ENCODE results near the gene APCDD1L.
"Not testable (repeated sequence)": the region's sequence is repeated elsewhere in the genome, so short reads cannot be mapped to it uniquely, and the experiment has no call there.

The APCDD1L gene

GRCh38 chr20:58544891-58545290 lies 29.7 kb upstream of the APCDD1L start:
- no peak for DNase-seq

GRCh38 chr20:58544286-58544685 lies 29.1 kb upstream of the APCDD1L start:
- no peak for DNase-seq

GRCh38 chr20:58543274-58543673 lies 28.1 kb upstream of the APCDD1L start:
- no peak for DNase-seq

- no peak for DNase-seq
These were observed 27.4 kb upstream of the APCDD1L start for GRCh38 chr20:58542411-58543095.

GRCh38 chr20:58542034-58542410 lies 26.8 kb upstream of the APCDD1L start:
- DNase-seq, result not testable (repeated sequence)

GRCh38 chr20:58538752-58539151 lies 23.6 kb upstream of the APCDD1L start:
- DNase-seq, result no peak

GRCh38 chr20:58537831-58538230 lies 22.6 kb upstream of the APCDD1L start:
- DNase-seq, result no peak

GRCh38 chr20:58536289-58536688 lies 21.1 kb upstream of the APCDD1L start:
- DNase-seq, result no peak

- DNase-seq, result no peak
These were observed 16.5 kb upstream of the APCDD1L start for GRCh38 chr20:58531657-58532056.

GRCh38 chr20:58531063-58531462 lies 15.9 kb upstream of the APCDD1L start:
- no peak for DNase-seq

GRCh38 chr20:58528412-58528811 lies 13.2 kb upstream of the APCDD1L start:
- DNase-seq, result no peak

- no peak for DNase-seq
These were observed 11.2 kb upstream of the APCDD1L start for GRCh38 chr20:58526411-58526810.

- DNase-seq, result no peak
These were observed 9.6 kb upstream of the APCDD1L start for GRCh38 chr20:58524814-58525213.

- no peak for DNase-seq
These were observed 8.7 kb upstream of the APCDD1L start for GRCh38 chr20:58523971-58524315.

GRCh38 chr20:58523072-58523970 lies 8.1 kb upstream of the APCDD1L start:
- DNase-seq, result no peak

GRCh38 chr20:58522666-58523065 lies 7.5 kb upstream of the APCDD1L start:
- DNase-seq, result no peak

GRCh38 chr20:58521763-58522162 lies 6.6 kb upstream of the APCDD1L start:
- DNase-seq, result no peak

GRCh38 chr20:58519940-58520712 lies 4.9 kb upstream of the APCDD1L start:
- no peak for DNase-seq

GRCh38 chr20:58518896-58519593 lies 3.8 kb upstream of the APCDD1L start:
- DNase-seq, result no peak

GRCh38 chr20:58518387-58518786 lies 3.2 kb upstream of the APCDD1L start:
- DNase-seq, result no peak

- DNase-seq, result no peak
These were observed 622 bp downstream of the APCDD1L start for GRCh38 chr20:58514321-58515232.
